Keratinocyte (primary cell): ENCODE measurements around the gene TMEM37. TPM values are rescaled to one million over a fixed set of nuclear protein-coding genes. Genes with fewer than 3 reads are reported as not detected.
"Not testable (repeated sequence)": the region's sequence is repeated elsewhere in the genome, so short reads cannot be mapped to it uniquely, and the experiment has no call there.

Experiments
- DNase-seq: peaks from one replicate; pipeline ENCODE4 v3.0.0-alpha.2; 2011; ENCODE audit warnings: low read depth, missing footprints, low spot score
- FAIRE-seq: peaks from 2 replicates; lab custom pipeline; 2011; peaks lifted over from hg19 to GRCh38; lab: Jason Lieb, UNC
- H2AFZ ChIP-seq: 2 replicates; pipeline ENCODE4 v1.6.0; 2012; ENCODE audit warnings: low read length, control low read depth, inconsistent platforms; ENCODE audit not compliant: control insufficient read depth
- H3K27ac ChIP-seq: 2 replicates; pipeline ENCODE4 v1.5.1; 2011; ENCODE audit warnings: low read length; ENCODE audit not compliant: control insufficient read depth, insufficient read depth
- H3K27me3 ChIP-seq: 3 replicates; pipeline ENCODE4 v1.6.0; 2011; ENCODE audit warnings: low read length; ENCODE audit not compliant: control insufficient read depth, insufficient read depth; ENCODE audit errors: extremely low read depth
- H3K36me3 ChIP-seq, 2 experiments: 2 replicates in 1 of 2; 3 replicates in 1 of 2; pipeline ENCODE4 v1.5.1; 2011; ENCODE audit warnings: low read length in 2 of 2, mild to moderate bottlenecking in 1 of 2; ENCODE audit not compliant: control insufficient read depth in 2 of 2, insufficient read depth in 2 of 2; ENCODE audit errors: extremely low read depth in 1 of 2
- H3K4me1 ChIP-seq: 3 replicates; pipeline ENCODE4 v1.5.1; 2011; ENCODE audit warnings: low read length; ENCODE audit not compliant: control insufficient read depth, insufficient read depth; ENCODE audit errors: extremely low read depth
- H3K4me2 ChIP-seq: 3 replicates; pipeline ENCODE4 v1.6.0; 2011; ENCODE audit warnings: low read depth, low read length; ENCODE audit not compliant: control insufficient read depth, insufficient read depth; ENCODE audit errors: extremely low read depth
- H3K4me3 ChIP-seq, 3 experiments: fragments of 200-600 bp in 1 of 3; sonication (generic) in 1 of 3; 2 replicates in 2 of 3; 3 replicates in 1 of 3; pipeline ENCODE4 v1.5.1; 2011 to 2016; ENCODE audit warnings: low read length in 3 of 3, mild to moderate bottlenecking in 3 of 3, control low read depth in 2 of 3, inconsistent platforms in 1 of 3, low read depth in 1 of 3, mixed read lengths in 1 of 3, mixed run types in 1 of 3, moderate library complexity in 1 of 3; ENCODE audit not compliant: control insufficient read depth in 2 of 3, insufficient read depth in 2 of 3; ENCODE audit errors: extremely low read depth in 1 of 3
- H3K79me2 ChIP-seq: 2 replicates; pipeline ENCODE4 v1.6.0; 2012; ENCODE audit warnings: low read length; ENCODE audit not compliant: control insufficient read depth, insufficient read depth
- H3K9ac ChIP-seq: 3 replicates; pipeline ENCODE4 v1.6.0; 2011; ENCODE audit warnings: low read length; ENCODE audit not compliant: control insufficient read depth, insufficient read depth; ENCODE audit errors: extremely low read depth
- H3K9me1 ChIP-seq: 3 replicates; pipeline ENCODE4 v1.6.0; 2011; ENCODE audit warnings: low read length; ENCODE audit not compliant: control insufficient read depth, insufficient read depth; ENCODE audit errors: extremely low read depth
- H3K9me3 ChIP-seq: 2 replicates; pipeline ENCODE4 v1.5.1; 2012; ENCODE audit warnings: low read depth, low read length; ENCODE audit not compliant: control insufficient read depth
- H4K20me1 ChIP-seq: 3 replicates; pipeline ENCODE4 v1.6.0; 2011; ENCODE audit warnings: low read length; ENCODE audit not compliant: control insufficient read depth, insufficient read depth; ENCODE audit errors: extremely low read depth
- EZH2 ChIP-seq: IDR thresholded peaks from one replicate; pipeline ENCODE4 v1.6.1; 2012; ENCODE audit warnings: inconsistent platforms, mild to moderate bottlenecking, low read length, moderate library complexity
- dilution Hi-C: fragments of 300-500 bp; cut with MboI; formaldehyde crosslinking; loops from one replicate; pipeline ENCODE4 v1.7.0; 2020; ENCODE audit warnings: low sequenced_read_pairs; ENCODE audit not compliant: extremely low pct_ligation_motif_present
- polyA plus RNA-seq, 5 experiments: library from polyadenylated mRNA; depleted of rRNA in 3 of 5; stranded (reverse) in 3 of 5; stranded (forward) in 1 of 5; unstranded in 1 of 5; fragments of >200 nt; gene quantifications; 1 replicate in 1 of 5; 2 replicates in 3 of 5; 3 replicates in 1 of 5; pipeline versions ENCODE4 v1.2.1 to v1.2.3, GENCODE V29; 2011 to 2012; ENCODE audit warnings: missing spikeins in 2 of 5, low read depth in 1 of 5, low replicate concordance in 1 of 5
- TF ChIP-seq, protein P1 (sequence below), 3 experiments: IDR thresholded peaks in 1 of 3; conservative IDR thresholded peaks in 1 of 3; optimal IDR thresholded peaks in 1 of 3; 2 replicates in 2 of 3; 3 replicates in 1 of 3; pipeline versions ENCODE3 to v1.5.1; 2011; ENCODE audit warnings: low read length in 3 of 3, mild to moderate bottlenecking in 3 of 3, moderate library complexity in 2 of 3, control low read depth in 1 of 3, inconsistent platforms in 1 of 3; ENCODE audit not compliant: insufficient read depth in 2 of 3; ENCODE audit errors: extremely low read depth in 1 of 3

Gene TMEM37
- polyA plus RNA-seq, 1 donor (not counting 4 experiments of a cell fraction or from before 2014, with no cell fraction given), result 0.18 TPM

- FAIRE-seq, result no peak
These were observed 29.5 kb upstream of the TMEM37 start for GRCh38 chr2:119402106-119402505.

DNA sequence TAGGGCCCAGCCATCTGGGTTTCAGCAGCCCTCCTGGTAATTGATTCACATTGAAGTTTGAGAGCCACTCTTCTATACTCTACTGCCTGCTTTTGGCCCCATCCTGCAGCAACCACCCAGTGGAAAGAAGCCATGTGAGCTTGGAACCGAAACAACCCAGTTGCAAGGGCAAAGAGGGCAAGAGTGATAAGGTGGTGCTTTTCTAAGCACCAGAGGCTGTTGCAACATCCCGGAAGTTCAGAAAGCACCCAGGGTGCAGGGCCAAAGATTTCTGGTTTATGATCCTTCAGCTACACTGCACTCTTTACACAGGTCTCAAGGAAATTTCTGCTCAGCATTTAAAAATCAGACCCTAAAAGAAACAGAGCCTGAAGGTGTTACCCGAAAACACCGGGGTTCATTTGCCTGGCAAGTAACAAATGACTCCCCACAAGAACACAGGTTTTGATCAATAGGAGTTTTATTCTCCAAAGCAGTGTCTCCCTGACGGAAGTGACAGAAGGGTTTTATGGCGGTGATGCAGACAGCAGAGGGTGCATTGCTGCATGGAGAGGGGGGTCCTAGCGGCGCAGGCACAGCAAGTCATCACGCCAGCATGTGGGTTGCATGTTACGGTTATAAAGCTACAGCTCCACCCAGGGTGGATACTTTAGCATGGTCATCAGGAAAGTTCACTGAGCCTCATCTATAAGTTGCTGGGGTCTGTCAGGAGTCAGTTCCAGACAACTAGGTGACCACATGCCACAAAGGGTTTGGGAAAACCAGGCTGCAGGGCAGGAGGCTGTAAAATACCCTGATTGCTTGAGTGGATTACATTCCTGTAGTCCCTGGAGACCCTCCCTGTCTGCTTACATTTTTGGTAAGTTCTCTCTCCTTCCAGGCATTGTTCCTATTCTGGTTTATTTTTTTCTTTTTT is 28.8 kb upstream of the TMEM37 start:
- Histone ChIP-seq H4K20me1 (no peaks in the 10 kb centered on the region), H3K9me1 (peaks cover 6% of the 10 kb centered on the region), H3K27ac (no peak overlapping the region), H2AFZ (no peak overlapping the region), H3K4me1 (peaks cover 12% of the 10 kb centered on the region), H3K9me3 (no peaks in the 10 kb centered on the region), H3K9ac (no peak overlapping the region), H3K27me3 (peaks cover 3% of the 10 kb centered on the region), H3K4me2 (no peak overlapping the region), H3K79me2 (no peaks in the 10 kb centered on the region), H3K36me3 (no peaks in the 10 kb centered on the region), H3K4me3 (no peak overlapping the region)
- TF ChIP-seq, protein P1, sequence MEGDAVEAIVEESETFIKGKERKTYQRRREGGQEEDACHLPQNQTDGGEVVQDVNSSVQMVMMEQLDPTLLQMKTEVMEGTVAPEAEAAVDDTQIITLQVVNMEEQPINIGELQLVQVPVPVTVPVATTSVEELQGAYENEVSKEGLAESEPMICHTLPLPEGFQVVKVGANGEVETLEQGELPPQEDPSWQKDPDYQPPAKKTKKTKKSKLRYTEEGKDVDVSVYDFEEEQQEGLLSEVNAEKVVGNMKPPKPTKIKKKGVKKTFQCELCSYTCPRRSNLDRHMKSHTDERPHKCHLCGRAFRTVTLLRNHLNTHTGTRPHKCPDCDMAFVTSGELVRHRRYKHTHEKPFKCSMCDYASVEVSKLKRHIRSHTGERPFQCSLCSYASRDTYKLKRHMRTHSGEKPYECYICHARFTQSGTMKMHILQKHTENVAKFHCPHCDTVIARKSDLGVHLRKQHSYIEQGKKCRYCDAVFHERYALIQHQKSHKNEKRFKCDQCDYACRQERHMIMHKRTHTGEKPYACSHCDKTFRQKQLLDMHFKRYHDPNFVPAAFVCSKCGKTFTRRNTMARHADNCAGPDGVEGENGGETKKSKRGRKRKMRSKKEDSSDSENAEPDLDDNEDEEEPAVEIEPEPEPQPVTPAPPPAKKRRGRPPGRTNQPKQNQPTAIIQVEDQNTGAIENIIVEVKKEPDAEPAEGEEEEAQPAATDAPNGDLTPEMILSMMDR (optimal IDR thresholded peaks at IDR 0.05 in 1 of 3, IDR thresholded peaks at IDR 0.05 in 1 of 3, conservative IDR thresholded peaks at IDR 0.05 in 1 of 3; ENCODE audit: extremely low read depth in 1 of 3, insufficient read depth in 2 of 3, low read length in 3 of 3), result no peak
- no peak for TF ChIP-seq EZH2
- dilution Hi-C loops, result no loop called here
- DNase-seq (no peak), FAIRE-seq (no peak)

More at GRCh38 chr2:119402106-119402505, 29.5 kb upstream of the TMEM37 start:
- H3K36me3 ChIP-seq, result no peaks in the 10 kb centered on the region
- H3K9ac ChIP-seq, result no peak overlapping the region
- TF ChIP-seq, protein P1 (optimal IDR thresholded peaks at IDR 0.05 in 1 of 3, IDR thresholded peaks at IDR 0.05 in 1 of 3, conservative IDR thresholded peaks at IDR 0.05 in 1 of 3; ENCODE audit: extremely low read depth in 1 of 3, insufficient read depth in 2 of 3, low read length in 3 of 3), result no peak
- TF ChIP-seq EZH2, result no peak
- dilution Hi-C loops, result no loop called here
- H3K4me3 ChIP-seq, result no peak overlapping the region
- DNase-seq, result no peak
- H4K20me1 ChIP-seq, result no peaks in the 10 kb centered on the region
- peaks cover 3% of the 10 kb centered on the region for H3K27me3 ChIP-seq
- H3K27ac ChIP-seq, result no peak overlapping the region
- H2AFZ ChIP-seq, result no peak overlapping the region
- H3K9me1 ChIP-seq, result peaks cover 6% of the 10 kb centered on the region
- H3K4me2 ChIP-seq, result no peak overlapping the region
- H3K9me3 ChIP-seq, result no peaks in the 10 kb centered on the region
- no peaks in the 10 kb centered on the region for H3K79me2 ChIP-seq
- H3K4me1 ChIP-seq, result peaks cover 12% of the 10 kb centered on the region

DNA sequence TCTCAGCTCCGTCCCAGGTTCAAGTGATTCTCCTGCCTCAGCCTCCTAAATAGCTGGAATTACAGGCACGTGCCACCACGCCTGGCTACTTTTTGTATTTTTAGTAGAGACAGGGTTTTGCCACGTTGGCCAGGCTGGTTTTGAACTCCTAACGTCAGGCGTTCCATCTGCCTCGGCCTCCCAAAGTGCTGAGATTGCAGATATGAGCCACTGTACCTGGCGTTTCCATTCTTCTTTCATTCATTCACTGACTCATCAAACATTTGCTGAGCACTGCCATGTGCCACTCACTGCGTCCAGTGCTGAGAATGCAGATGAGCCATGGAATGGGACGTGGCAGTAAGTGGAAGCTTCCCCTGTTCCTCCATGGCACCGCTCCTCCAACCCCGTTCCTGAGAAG is 28.0 kb upstream of the TMEM37 start:
- H3K4me3 ChIP-seq, dilution Hi-C loops, H3K4me2 ChIP-seq, H4K20me1 ChIP-seq, H3K9me3 ChIP-seq, H3K9me1 ChIP-seq, H3K79me2 ChIP-seq, H3K9ac ChIP-seq, H3K27ac ChIP-seq, DNase-seq, H3K27me3 ChIP-seq, H3K4me1 ChIP-seq, FAIRE-seq, H2AFZ ChIP-seq, H3K36me3 ChIP-seq: not testable (repeated sequence)
